Measurements from ENCODE around the gene TICRR.

GRCh38 chr15:89667706-89667960 is 92.4 kb downstream of the TICRR start:
- TF ChIP-seq, protein P1, sequence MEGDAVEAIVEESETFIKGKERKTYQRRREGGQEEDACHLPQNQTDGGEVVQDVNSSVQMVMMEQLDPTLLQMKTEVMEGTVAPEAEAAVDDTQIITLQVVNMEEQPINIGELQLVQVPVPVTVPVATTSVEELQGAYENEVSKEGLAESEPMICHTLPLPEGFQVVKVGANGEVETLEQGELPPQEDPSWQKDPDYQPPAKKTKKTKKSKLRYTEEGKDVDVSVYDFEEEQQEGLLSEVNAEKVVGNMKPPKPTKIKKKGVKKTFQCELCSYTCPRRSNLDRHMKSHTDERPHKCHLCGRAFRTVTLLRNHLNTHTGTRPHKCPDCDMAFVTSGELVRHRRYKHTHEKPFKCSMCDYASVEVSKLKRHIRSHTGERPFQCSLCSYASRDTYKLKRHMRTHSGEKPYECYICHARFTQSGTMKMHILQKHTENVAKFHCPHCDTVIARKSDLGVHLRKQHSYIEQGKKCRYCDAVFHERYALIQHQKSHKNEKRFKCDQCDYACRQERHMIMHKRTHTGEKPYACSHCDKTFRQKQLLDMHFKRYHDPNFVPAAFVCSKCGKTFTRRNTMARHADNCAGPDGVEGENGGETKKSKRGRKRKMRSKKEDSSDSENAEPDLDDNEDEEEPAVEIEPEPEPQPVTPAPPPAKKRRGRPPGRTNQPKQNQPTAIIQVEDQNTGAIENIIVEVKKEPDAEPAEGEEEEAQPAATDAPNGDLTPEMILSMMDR (IDR thresholded peaks at IDR 0.05; ENCODE audit: borderline replicate concordance, extremely low read depth, low read length, poor library complexity, severe bottlenecking) = no peak
- no peak for TF ChIP-seq EZH2 (IDR thresholded peaks at IDR 0.05; ENCODE audit: borderline replicate concordance, low read depth, low read length, severe bottlenecking)
